Inflammatory macrophage treated with lipopolysaccharide for 1 hour (primary cell): Measurements from ENCODE around the gene AGTRAP.

ENCODE experiments used
- DNase-seq, 2 donors: peaks; one replicate each; pipeline ENCODE4 v3.0.0-alpha.2; 2020 to 2022

The AGTRAP gene

DNA sequence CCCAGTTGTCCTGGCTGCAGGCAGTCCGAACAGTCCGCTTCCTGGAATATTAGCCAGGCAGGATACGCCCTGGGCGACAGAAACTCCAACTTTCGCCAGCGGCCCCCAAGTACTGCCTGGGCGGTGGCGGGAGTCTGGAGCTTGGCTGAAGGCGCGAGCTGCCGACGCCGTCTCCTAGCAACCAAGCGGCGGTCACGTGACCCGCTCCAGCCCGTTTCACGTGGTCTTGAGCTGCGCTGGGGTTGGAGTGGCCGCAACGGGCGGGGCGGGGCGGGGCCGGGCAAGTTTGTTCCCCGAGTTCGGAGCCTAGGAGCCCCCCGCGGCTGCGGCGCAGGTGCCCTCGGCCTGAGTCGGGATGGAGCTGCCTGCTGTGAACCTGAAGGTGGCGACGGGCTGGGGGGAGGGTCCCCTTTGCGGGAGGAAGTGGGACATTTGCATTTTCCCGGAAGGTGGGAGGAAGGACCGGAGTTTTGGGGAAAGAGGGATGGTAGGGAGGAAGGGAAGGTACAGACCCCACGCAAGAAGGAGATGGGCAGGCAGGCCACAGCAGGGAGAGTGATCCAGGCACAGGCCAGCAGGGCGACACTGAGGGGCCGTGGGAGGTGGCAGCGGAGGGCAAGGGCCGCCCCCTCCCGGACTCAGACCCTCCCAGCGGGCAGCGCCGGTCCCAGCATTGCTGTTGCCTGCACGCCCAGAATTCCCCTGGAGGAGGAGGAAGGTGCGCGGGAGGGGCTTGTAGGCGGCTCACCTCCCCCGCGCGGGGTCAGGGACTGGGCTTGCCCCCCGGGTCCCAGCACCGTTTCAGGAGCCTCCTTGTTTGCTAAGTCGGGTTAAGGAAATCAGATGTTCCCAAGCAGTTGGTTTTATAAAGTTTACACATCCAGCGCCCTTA lies at the start of gene AGTRAP:
TSS of gene AGTRAP (plus strand) at position 283 of the 892 bp plus-strand sequence. CDS start at position 356, 73 bp downstream.
- peak; percentile 91 to 92 for DNase-seq

DNA sequence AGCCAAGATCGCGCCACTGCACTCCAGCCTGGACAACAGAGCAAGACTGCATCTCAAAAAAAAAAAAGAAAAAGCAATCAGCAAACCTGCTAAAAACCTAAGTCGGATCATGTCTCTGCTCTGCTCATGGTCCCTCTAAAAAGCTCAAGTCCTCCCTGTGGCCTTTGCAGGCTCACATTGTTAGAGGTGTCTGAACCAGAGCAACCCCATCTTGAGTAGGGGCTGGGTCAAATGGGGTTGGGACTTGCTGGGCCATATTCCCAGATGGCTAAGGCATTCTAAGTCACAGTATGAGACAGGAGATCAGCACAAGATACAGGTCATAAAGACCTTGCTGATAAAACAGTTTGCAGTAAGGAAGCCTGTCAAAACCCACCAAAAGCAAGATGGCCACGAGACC lies 47.4 kb upstream of the AGTRAP start:
- DNase-seq, result no peak

DNA sequence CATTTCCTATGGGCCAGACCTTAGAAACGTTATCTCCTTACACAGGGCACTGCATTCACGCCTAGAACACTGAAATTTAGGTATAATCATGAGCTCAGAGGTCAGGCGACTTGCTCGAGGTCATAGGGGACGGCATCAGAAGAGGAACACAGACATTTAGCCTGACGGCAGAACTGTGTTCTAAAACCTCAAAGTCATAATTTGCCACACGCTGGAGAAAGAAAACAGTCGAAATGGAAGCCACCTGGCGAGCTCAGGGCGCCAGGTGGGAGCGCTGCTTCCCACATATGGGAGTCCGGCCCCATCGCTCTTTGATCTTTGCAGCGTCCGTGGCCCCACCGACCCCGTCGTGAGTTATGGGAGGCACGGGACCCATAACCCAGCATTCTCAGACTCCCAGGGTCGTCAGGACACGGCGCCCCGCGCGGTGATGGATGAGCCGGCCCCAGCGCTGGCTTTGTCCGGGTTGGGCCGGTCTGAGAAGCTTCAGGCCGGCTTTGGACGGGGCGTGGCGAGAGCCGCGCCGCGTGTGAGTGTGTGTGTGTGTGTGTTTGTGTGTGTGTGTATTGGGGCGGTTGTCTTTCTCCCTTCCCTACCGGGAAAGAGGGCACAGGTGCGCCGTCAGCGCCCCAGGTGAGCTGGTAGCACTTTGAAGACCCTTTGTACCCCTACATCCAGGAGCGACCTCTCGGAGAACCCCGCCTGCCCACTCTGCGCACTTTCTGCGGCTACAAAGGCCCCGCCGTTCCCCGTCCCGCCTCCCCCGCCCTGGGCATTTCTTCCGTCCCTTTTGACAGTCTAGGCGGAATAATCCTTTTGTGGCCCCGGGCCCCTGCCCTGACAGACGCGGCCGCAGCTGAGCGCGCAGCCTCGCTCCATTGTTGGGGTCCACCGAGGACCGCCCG lies 45.3 kb upstream of the AGTRAP start:
- peak in 1 of 2 donors; percentile 42 for DNase-seq

- DNase-seq, result no peak
Measured at GRCh38 chr1:11691302-11691914, 44.5 kb upstream of the AGTRAP start, which contains the start of gene DRAXIN. TSS of gene DRAXIN (plus strand) at chr1:11691710. CDS start at chr1:11706259, 14,549 bp downstream.

DNA sequence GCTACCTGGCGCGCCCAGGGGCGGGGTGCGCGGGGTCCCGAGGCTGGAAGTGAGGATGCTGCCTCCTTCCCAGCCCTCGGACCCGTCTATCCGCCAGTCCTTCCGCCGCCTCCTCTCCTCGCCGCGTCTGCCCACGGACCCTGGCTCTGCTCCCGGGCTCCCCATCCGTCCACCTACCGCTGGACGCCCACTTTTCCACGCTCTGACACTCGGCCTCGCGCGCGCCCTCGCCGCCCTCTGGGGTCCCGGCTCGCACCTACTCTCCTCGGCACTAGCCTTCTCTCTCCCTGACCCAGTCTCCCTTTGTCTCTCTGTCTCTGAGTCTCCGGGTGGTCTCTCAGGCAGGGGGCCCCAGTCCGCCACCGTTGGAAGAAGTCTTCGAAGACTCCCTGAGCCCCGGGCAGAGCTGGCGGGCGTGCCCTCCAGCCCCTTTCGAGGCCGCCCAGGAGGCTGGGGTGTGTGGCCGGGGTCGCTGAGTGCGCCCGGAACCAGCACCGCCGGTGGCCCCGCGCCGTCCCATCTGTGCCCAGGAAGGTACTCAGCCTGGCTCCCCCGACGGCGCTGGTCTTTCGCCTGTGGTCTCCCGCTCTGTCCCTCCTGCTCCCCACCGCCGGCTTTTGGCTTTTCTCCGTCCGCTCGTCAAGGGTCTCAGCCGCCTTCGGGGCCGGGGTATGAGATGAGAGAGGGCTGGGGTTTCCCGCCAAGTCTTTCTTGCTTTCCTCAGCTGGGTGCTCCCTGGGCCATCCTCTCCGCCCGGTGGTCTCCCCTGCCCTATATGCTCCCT lies 43.8 kb upstream of the AGTRAP start:
- no peak for DNase-seq

DNA sequence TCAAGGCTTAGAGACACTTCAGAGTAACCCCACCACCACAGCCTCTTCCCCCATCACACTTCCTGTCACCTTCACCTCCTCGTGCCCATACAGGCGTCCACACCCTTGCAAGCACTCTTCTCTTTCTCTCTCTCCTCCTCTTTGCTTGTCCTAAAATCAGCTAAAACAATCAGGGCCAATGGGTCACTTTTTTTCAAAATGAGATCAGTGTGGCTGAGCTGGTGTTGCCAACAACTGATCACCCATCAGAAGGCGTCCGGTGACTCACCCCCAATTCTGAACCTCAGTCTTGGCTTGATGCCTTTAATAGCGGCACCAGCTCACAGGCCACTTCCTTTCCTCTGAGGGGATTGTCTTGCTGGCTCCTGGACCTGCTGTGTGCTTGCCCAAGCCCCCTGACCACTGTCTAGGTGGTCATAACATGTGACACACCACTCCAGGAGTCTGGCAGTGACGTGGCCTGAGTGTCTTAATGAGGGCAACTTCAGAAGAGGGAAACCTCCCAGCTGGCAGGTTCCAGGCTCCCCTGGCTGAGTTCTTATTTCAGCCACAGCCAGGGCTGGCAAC lies 42.8 kb upstream of the AGTRAP start:
- peak; percentile 72 to 78 for DNase-seq

DNA sequence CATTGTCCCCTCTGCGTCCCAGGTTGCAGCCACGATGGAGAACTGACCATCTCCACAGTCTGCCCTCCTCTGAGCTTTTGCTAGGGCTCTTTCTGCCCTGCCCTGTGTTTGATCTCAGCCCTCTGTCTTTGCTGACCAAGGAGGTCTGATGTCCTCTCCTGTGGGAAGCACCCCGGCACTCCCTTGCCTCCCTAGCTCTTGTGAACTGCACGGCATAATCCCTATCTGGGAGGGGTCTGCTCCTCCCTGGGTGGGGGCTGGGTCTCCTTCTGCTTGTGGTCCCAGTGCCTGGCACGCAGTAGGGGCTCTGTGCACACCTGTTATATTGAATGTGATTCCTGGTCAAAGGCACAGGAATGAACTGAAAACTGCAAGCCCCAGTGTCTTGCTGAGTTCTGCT lies 42.0 kb upstream of the AGTRAP start:
- no peak for DNase-seq

GRCh38 chr1:11695861-11696260 lies 40.1 kb upstream of the AGTRAP start:
- no peak for DNase-seq

DNA sequence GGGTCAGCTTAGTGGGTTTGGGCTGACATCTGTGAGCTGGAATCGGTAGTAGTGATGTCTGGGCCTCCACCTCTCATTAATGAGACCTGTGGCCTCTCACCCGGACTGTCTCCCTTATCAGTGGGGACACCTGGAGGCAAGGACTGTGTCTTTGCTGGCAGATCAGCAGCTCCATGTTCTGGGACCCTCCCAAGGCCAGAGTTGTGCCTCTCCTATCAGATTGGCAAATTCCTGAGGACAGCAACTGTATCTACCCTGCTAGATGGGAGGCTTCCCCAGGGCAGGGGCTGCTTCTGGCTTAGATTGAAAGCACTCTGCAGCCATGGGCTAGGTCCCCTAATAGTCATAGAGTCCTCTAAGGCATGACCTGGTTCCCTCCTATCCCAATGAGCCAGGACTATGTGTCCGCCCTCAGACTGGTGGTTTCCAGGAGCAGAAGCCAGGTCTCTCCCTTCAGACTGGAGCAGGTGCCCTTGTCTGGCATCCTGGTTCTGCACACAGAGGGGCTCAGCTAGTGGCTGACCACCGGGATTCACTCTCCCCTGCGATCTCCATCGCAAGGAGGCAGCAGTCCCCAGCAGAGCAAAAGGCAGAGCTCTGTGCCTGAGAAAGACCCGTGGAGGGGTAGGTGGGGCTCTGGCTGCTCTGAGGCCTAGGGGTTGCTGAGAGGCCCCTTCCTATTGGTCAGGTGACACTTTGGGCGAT lies 38.6 kb upstream of the AGTRAP start:
- DNase-seq, result no peak

DNA sequence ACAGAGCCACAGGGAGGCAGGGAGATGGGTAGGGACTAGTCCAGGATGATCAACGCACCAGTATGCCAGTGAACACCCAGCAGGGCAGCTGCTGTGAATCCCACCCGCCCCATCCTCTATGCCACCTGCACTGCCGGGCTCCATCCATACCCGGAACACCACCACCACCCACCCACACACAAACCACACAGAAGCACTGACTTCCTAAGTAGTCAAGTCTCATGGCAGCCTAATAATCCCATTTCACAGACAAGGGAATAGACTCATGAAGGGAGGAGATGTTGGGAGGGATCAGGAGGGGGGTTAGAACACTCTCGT lies 38.1 kb upstream of the AGTRAP start:
- no peak for DNase-seq

DNA sequence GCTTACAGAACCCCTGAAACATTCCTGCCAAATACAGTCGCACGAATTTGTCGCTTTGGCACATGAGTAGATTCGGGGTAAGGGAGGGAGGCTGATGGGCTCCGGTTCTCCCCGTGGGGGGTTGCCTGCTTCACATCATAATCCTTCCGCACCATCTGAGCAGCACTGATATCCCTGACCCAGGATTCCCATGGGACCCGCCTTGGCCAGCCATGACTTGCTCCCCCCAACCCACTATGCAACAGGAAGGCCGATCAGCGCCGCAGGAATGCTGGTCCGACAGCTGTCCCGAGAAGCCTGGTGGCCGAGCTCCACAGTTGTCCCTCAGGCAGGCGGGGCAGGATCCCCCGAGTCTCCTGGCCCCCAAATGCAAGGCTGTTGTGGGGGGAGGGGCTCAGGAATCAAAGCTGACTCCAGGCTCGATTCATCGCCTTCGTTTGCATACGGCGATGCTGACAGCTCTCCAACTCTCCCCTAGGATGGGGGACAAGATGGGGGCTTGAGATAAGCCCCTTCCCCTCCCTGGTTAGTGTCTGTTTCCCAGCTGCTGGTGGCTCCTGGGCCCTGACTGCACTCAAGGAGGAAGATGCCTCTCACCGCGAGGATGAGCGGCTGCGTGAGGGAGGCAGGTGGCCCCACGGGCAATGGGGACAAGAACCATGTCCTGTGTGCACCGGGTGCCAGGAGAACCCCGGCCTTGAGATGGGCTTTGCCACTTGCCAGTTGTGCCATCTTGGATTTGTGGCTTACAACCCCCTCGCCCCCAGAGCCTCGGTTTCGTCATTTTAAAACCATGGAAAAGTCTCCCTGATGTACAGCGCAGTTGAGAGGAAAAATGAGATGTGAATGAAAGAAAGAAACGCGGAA lies 35.1 kb upstream of the AGTRAP start:
- DNase-seq, result no peak

GRCh38 chr1:11701551-11701961 lies 34.4 kb upstream of the AGTRAP start:
- DNase-seq, result no peak

DNA sequence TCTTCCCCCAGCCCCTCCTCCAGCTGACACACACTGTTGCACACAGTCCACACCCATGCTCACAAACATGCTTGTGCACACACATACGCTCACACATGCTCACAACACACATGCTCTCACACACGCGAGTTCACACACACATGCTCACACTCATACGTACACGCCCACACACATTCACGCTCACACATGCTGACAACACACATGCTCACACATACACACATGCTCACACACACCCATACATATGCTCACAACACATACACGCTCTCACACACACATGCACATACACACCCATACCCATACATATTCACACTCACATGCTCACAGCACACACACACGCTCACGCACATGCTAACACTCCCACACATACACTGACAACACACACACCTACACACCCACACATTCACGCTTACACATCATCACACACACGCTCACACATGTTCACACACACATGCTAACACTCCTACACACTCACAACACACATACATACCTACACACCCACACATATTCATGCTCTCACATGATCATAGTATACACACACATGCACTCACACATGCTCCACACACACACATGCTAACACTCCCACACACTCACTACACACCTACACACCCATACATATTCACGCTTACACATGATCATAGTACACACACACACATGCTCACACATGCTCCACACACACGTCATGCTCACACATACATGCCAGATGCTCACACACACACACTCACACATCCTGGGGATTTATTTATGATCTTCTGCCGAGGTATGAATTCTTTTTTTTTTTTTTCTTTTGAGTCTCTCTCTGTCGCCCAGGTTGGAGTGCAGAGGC lies 33.7 kb upstream of the AGTRAP start:
- DNase-seq, result no peak

DNA sequence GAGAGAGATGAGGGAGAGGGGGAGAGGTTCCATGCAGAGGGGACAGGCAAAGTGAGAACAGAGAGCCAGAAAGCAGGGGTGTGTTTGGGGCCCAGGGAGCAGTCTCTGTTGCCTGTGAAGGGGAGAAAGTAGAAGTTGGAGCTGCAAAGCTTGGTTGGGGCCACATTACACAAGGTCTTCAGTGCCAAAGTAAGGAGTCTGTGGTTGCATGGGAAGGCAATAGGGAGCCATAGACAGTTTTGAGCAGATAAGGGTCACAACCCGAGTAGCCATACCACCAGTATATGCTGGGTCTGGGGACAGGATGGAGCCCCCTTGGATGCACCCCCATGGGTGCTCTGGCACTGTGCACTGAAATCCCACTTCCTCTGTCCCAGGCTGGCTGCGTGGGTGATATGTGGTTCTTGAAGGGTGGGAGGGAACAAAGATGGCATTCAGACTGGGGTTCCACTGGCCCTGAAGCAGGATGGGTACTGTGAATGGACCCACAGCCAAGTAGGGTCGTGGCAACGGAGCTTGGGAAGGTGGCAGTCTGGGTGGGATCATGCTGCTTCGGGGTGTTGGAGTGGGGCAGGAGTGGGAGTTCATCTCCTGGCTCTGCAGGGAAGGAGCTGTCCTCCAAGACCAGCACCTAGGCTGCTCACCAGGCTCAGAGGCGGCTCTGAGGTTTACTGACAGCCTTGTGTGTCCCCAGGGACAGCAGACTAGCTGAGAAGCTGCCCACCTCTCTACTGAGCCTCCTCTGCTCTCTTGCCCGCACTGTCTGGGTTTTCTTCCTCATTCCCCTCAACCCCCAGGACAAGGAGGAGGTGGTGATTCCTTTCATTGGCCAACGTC lies 32.4 kb upstream of the AGTRAP start:
- DNase-seq, result peak in 1 of 2 donors; percentile 46

DNA sequence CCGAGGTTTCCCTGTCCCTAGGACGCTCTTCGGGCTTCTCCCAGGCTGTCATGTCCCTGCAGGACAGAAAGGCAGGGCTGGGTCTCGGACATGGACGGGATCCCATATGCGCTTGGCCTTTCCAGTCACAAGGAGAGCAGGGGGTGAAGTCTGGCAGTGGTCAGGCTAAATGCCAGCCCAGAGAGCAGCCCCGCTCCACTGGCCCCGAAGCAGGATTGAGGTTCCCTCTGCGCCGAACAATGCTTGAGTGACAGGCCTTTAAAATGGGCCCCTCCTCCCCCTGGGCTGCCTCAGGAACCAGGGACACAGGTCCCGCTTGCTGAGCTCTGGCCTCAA lies 31.8 kb upstream of the AGTRAP start:
- no peak for DNase-seq

DNA sequence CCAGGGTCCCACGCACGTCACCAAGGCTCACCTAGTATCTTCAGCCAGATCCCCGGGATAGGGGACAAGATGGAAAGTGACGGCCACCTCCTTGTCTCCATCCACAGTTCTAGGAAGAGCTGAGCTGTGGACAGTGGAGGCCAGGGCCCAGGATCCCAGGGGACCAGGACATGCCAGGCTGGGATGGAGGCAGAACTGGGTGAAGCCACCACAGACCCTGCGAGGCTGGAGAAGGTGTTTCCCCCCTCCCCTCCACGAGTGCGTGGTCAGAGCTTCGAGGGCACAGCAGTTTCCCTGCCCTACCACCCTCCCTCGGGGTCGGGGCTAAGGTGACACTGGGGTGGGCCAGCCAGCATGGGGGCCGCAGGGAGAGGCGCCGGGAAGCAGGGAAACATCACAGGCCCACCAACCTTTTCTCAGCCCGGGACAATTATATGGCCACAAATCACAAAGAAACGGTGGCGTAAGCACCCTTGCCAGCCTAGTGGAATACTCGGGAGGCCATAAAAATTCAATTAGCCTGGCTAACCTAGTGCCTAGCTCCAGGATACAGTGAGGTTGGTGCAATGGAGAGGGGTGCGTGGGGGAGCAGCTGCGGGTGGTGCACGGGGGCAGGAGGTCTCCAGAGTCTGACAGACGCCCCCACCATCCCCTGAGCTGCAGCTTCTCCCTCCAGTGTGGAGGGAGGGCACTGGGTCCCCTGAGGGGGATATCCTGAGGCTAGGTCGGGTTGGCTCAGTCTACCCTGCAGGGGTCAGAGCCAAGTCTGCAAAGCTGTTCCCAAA lies 31.1 kb upstream of the AGTRAP start:
- DNase-seq, result no peak

GRCh38 chr1:11705596-11705995 lies 30.3 kb upstream of the AGTRAP start:
- no peak for DNase-seq

DNA sequence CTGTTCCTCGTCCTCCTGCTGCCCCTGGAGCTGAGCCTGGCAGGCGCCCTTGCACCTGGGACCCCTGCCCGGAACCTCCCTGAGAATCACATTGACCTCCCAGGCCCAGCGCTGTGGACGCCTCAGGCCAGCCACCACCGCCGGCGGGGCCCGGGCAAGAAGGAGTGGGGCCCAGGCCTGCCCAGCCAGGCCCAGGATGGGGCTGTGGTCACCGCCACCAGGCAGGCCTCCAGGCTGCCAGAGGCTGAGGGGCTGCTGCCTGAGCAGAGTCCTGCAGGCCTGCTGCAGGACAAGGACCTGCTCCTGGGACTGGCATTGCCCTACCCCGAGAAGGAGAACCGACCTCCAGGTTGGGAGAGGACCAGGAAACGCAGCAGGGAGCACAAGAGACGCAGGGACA lies 29.6 kb upstream of the AGTRAP start:
- DNase-seq, result no peak
